ENCODE data around the gene PRKCI.

The PRKCI gene

GRCh38 chr3:170346481-170347392 lies 124.5 kb downstream of the PRKCI start:
- peak overlapping the region in 2 of 3 experiments; percentile 16 to 59 for H3K27ac Mint-ChIP-seq
- H3K27me3 Mint-ChIP-seq (ENCODE audit: low read depth): no peaks in the 10 kb centered on the region
- no peak overlapping the region for H3K4me3 Mint-ChIP-seq
- peaks cover 18% of the 10 kb centered on the region for H3K4me1 Mint-ChIP-seq
- no peak for TF ChIP-seq CTCF (IDR thresholded peaks at IDR 0.05; ENCODE audit: unreplicated experiment in 3 of 3)
- peaks cover 2% of the 10 kb centered on the region for H3K9me3 Mint-ChIP-seq
- H3K36me3 Mint-ChIP-seq (ENCODE audit: low read depth): no peaks in the 10 kb centered on the region

GRCh38 chr3:170350515-170351413 lies 128.5 kb downstream of the PRKCI start:
- no peak for TF ChIP-seq CTCF (IDR thresholded peaks at IDR 0.05; ENCODE audit: unreplicated experiment in 3 of 3)

GRCh38 chr3:170352936-170353335 lies 130.7 kb downstream of the PRKCI start:
- no peaks in the 10 kb centered on the region for H3K36me3 Mint-ChIP-seq (ENCODE audit: low read depth)
- H3K4me3 Mint-ChIP-seq: no peak overlapping the region
- H3K9me3 Mint-ChIP-seq: no peaks in the 10 kb centered on the region
- H3K27ac Mint-ChIP-seq: peak overlapping the region in 1 of 3 experiments; percentile 100
- no peaks in the 10 kb centered on the region for H3K27me3 Mint-ChIP-seq (ENCODE audit: low read depth)
- peaks cover 40% of the 10 kb centered on the region for H3K4me1 Mint-ChIP-seq
- TF ChIP-seq CTCF (IDR thresholded peaks at IDR 0.05; ENCODE audit: unreplicated experiment in 3 of 3): no peak

More at GRCh38 chr3:170350515-170351413, 128.5 kb downstream of the PRKCI start:
- no peaks in the 10 kb centered on the region for H3K36me3 Mint-ChIP-seq (ENCODE audit: low read depth)
- no peak overlapping the region for H3K4me3 Mint-ChIP-seq
- no peaks in the 10 kb centered on the region for H3K27me3 Mint-ChIP-seq (ENCODE audit: low read depth)
- no peaks in the 10 kb centered on the region for H3K9me3 Mint-ChIP-seq
- peak overlapping the region in 2 of 3 experiments; percentile 57 to 61 for H3K27ac Mint-ChIP-seq
- H3K4me1 Mint-ChIP-seq: peaks cover 32% of the 10 kb centered on the region

GRCh38 chr3:170353485-170353884 lies 131.3 kb downstream of the PRKCI start:
- peak overlapping the region; percentile 99 to 100 (median 100) for H3K27ac Mint-ChIP-seq
- no peaks in the 10 kb centered on the region for H3K27me3 Mint-ChIP-seq (ENCODE audit: low read depth)
- peak overlapping the region in 2 of 3 experiments; percentile 71 to 74 for H3K4me3 Mint-ChIP-seq
- peaks cover 40% of the 10 kb centered on the region for H3K4me1 Mint-ChIP-seq
- peaks cover 1% of the 10 kb centered on the region for H3K36me3 Mint-ChIP-seq (ENCODE audit: low read depth)
- H3K9me3 Mint-ChIP-seq: no peaks in the 10 kb centered on the region
- no peak for TF ChIP-seq CTCF (IDR thresholded peaks at IDR 0.05; ENCODE audit: unreplicated experiment in 3 of 3)

- peak overlapping the region; percentile 99 to 100 (median 100) for H3K27ac Mint-ChIP-seq
- H3K27me3 Mint-ChIP-seq (ENCODE audit: low read depth): no peaks in the 10 kb centered on the region
- no peaks in the 10 kb centered on the region for H3K9me3 Mint-ChIP-seq
- peak overlapping the region in 2 of 3 experiments; percentile 15 to 41 for H3K4me3 Mint-ChIP-seq
- H3K36me3 Mint-ChIP-seq (ENCODE audit: low read depth): peaks cover 11% of the 10 kb centered on the region
- peaks cover 43% of the 10 kb centered on the region for H3K4me1 Mint-ChIP-seq
- no peak for TF ChIP-seq CTCF (IDR thresholded peaks at IDR 0.05; ENCODE audit: unreplicated experiment in 3 of 3)
Observed at GRCh38 chr3:170354760-170355159, 132.5 kb downstream of the PRKCI start.
